Endometrial microvascular endothelial cells (primary cell): ENCODE measurements around the gene SPRING1. TPM values are rescaled to one million over a fixed set of nuclear protein-coding genes. Genes with fewer than 3 reads are reported as not detected.

Experiments
- in situ Hi-C: cut with HindIII; loops from 2 replicates; pipeline ENCODE4 v1.10.0; 2017; ENCODE audit warnings: low sequenced_read_pairs, low pct_unique_long_range_greater_than_20kb; ENCODE audit errors: inconsistent ontology term
- total RNA-seq: library from RNA; depleted of rRNA; stranded (reverse); fragments of >200 nt; gene quantifications from one replicate; pipeline ENCODE4 v1.2.3, GENCODE V29; 2015; ENCODE audit errors: inconsistent ontology term

Gene SPRING1
- total RNA-seq, 1 donor from 2014 or later, result 35.8 TPM

- in situ Hi-C loops, result no loop called here
Measured at GRCh38 chr12:116691636-116692035, 46.2 kb downstream of the SPRING1 start.

GRCh38 chr12:116691205-116691604 is 46.7 kb downstream of the SPRING1 start:
- in situ Hi-C loops, result no loop called here

- in situ Hi-C loops, result no loop called here
Measured at GRCh38 chr12:116689979-116690744, 47.7 kb downstream of the SPRING1 start.

GRCh38 chr12:116689521-116689920 is 48.3 kb downstream of the SPRING1 start:
- in situ Hi-C loops, result no loop called here

Other genes with a start within 250 kb of the SPRING1 start
- not detected for gene MAP1LC3B2, start 178.7 kb downstream of the SPRING1 start, total RNA-seq
- 1.3 TPM for gene RNFT2, start 246 bp upstream of the SPRING1 start, total RNA-seq
- gene HRK, start 143.4 kb upstream of the SPRING1 start, total RNA-seq, result 0.09 TPM
- gene FBXW8, start 172.9 kb upstream of the SPRING1 start, total RNA-seq, result 13.8 TPM